Gastroesophageal sphincter (tissue), 2 donors: ENCODE data around the gene STX1B.

ENCODE experiments used
- EP300 ChIP-seq: sonication (generic); formaldehyde crosslinking; IDR thresholded peaks from one replicate; pipeline ENCODE4 v1.6.1; 2017; ENCODE audit warnings: antibody characterized with exemption, mild to moderate bottlenecking
- POLR2A ChIP-seq, 2 donors: fragments of 450-650 bp; IDR thresholded peaks; one replicate each; pipeline ENCODE4 v1.6.1; 2017; ENCODE audit warnings: antibody characterized with exemption in 2 of 2, mild to moderate bottlenecking in 2 of 2, moderate library complexity in 1 of 2

DNA sequence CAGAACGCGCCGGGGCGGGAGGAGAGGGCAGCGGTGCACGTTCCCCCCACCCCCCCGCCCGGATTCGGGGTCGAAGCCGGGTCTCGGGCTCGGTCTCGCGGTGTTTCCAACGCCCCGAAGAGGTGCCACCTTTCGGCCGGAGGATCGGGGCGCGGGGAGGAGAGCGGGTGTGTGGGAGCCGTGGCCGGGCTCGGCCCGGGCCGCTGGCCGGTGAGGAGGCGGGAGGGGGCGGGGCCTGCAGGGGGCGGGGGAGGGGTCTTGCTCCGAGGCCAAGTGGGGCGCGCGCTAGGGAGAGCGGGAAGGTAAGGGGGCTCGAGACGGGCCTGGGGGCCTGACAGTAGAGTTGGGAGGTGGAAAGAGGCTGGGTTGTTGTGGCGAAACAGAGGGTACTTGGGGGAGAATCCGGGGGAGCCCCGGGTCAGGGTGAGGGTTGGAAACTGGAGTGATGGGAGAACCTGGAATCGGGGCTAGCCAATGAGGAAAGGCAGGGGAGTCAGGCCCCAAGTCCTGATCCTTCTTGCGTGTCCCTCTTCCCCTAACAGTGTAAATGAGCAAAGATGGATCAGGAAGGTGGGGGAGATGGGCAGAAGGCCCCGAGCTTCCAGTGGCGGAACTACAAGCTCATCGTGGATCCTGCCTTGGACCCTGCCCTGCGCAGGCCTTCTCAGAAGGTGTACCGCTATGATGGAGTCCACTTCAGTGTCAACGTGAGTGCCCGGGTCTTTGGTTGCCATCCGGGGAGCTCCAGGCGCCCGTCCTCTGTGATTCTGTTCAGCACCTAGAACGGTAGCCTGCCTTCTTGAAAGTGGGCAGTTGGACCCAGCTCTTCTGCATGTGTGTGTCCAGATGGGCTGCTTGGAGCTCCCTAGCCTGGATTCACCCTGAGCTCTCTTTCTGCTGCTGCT lies 52.0 kb downstream of the STX1B start:
- TF ChIP-seq EP300 (no peak), POLR2A (IDR thresholded peaks at IDR 0.05) (no peak)
